ENCODE data around the gene SRXN1. TPM values are rescaled to one million over a fixed set of nuclear protein-coding genes. Genes with fewer than 3 reads are reported as not detected.

SRXN1 gene
- total RNA-seq, 1 experiment from 2014 or later: 80.8 TPM

- no peak overlapping the region for H3K4me3 ChIP-seq (replicated peaks in 1 of 2; ENCODE audit: low read depth in 1 of 2, low read length in 2 of 2)
- no peaks in the 10 kb centered on the region for H3K9me3 ChIP-seq (ENCODE audit: control insufficient read depth in 1 of 2, insufficient read depth in 1 of 2, low read depth in 1 of 2, low read length in 2 of 2)
- H4K20me1 ChIP-seq (ENCODE audit: insufficient read depth): no peaks in the 10 kb centered on the region
- intact Hi-C loops (cut with micrococcal nuclease): no loop called here
- no peaks in the 10 kb centered on the region for H3K4me1 ChIP-seq (ENCODE audit: control insufficient read depth in 1 of 2, insufficient read depth in 2 of 2, low read length in 2 of 2)
- CTCF ChIA-PET: no interaction called here
- H3K27ac ChIP-seq (ENCODE audit: low read depth, low read length): no peak overlapping the region
- no peak for TF ChIP-seq SRF (IDR thresholded peaks at IDR 0.05; ENCODE audit: low read depth)
- TF ChIP-seq YY1 (IDR thresholded peaks at IDR 0.05; ENCODE audit: extremely low read depth, insufficient replicate concordance, low read depth, low read length): no peak
- no peak for TF ChIP-seq EZH2phosphoT487 (IDR thresholded peaks at IDR 0.05; ENCODE audit: borderline replicate concordance)
- TF ChIP-seq POLR2AphosphoS5 (IDR thresholded peaks at IDR 0.05; ENCODE audit: low read depth, low read length): no peak
- TF ChIP-seq POLR2A (IDR thresholded peaks at IDR 0.05; ENCODE audit: borderline replicate concordance, extremely low read depth, insufficient read depth, insufficient read length): no peak
- no peak for TF ChIP-seq EGR1 (IDR thresholded peaks at IDR 0.05; ENCODE audit: low read depth)
- no peak for TF ChIP-seq TCF7L2 (IDR thresholded peaks at IDR 0.05; ENCODE audit: borderline replicate concordance, extremely low read depth, insufficient read depth, insufficient read length)
- TF ChIP-seq FOSL1 (IDR thresholded peaks at IDR 0.05; ENCODE audit: low read depth): no peak
- no peak for TF ChIP-seq REST (IDR thresholded peaks at IDR 0.05; ENCODE audit: low read depth)
- TF ChIP-seq ZBTB33 (IDR thresholded peaks at IDR 0.05; ENCODE audit: extremely low read depth, insufficient replicate concordance, low read length): no peak
- no peak for TF ChIP-seq RAD21 (IDR thresholded peaks at IDR 0.05; ENCODE audit: low read depth)
- TF ChIP-seq ZFX (IDR thresholded peaks at IDR 0.05): no peak
- no peak for TF ChIP-seq CBX3 (IDR thresholded peaks at IDR 0.05; ENCODE audit: low read depth)
- TF ChIP-seq CEBPB (IDR thresholded peaks at IDR 0.05; ENCODE audit: low read depth): no peak
- BruUV-seq (replicated peaks): no TSS peak
- no peaks in the 10 kb centered on the region for H3K9me2 ChIP-seq (ENCODE audit: insufficient read depth)
- RAD21 ChIA-PET (ENCODE audit: low non-redundant PET in 1 of 2, low total read pairs in 2 of 2, uncharacterized antibody in 2 of 2, unreplicated experiment in 2 of 2): no interaction called here
- POLR2A ChIA-PET: no interaction called here
- H3K79me2 ChIP-seq (ENCODE audit: insufficient read depth, low read length): no peaks in the 10 kb centered on the region
- no peak overlapping the region for H2AFZ ChIP-seq (ENCODE audit: low read depth, low read length, poor library complexity, severe bottlenecking)
- no peak overlapping the region for H3K4me2 ChIP-seq (ENCODE audit: low read length)
- no peaks in the 10 kb centered on the region for H3K36me3 ChIP-seq (ENCODE audit: control insufficient read depth in 1 of 2, insufficient read depth in 2 of 2, low read length in 2 of 2)
- no peak for DNase-seq (ENCODE audit: low read depth, low spot score)
- ATAC-seq: no peak
- no peak overlapping the region for H3K9ac ChIP-seq (ENCODE audit: low read length)
- no peaks in the 10 kb centered on the region for H3K27me3 ChIP-seq (ENCODE audit: insufficient read depth, low read length)
Observed at GRCh38 chr20:695165-695866, 42.3 kb upstream of the SRXN1 start.
